Breast epithelium (tissue), 4 donors: ENCODE results near the gene ANKS3. TPM values are rescaled to one million over a fixed set of nuclear protein-coding genes. Genes with fewer than 3 reads are reported as not detected.

Experiments
- DNase-seq, 2 donors: peaks; one replicate each; pipeline ENCODE4 v3.0.0-alpha.2; 2019; ENCODE audit warnings: low spot score in 2 of 2
- H3K27ac ChIP-seq, 2 donors: fragments of 200-600 bp; sonication (generic) in 1 of 2; one replicate each; pipeline ENCODE4 v1.5.1; 2016 to 2019; ENCODE audit warnings: mild to moderate bottlenecking in 1 of 2
- H3K27me3 ChIP-seq, 2 donors: fragments of 200-600 bp; sonication (generic) in 1 of 2; one replicate each; pipeline versions ENCODE4 v1.5.1 to v1.6.0; 2017 to 2019; ENCODE audit warnings: control low read depth in 1 of 2, mild to moderate bottlenecking in 1 of 2
- H3K36me3 ChIP-seq: fragments of 200-600 bp; one replicate; pipeline ENCODE4 v1.5.1; 2019
- H3K4me1 ChIP-seq, 2 donors: fragments of 200-600 bp; sonication (generic); one replicate each; pipeline ENCODE4 v1.5.1; 2016 to 2019; ENCODE audit warnings: control low read depth in 1 of 2
- H3K4me3 ChIP-seq, 3 donors: fragments of 200-600 bp; sonication (generic); 1 replicate in 2 of 3; 2 replicates in 1 of 3; pipeline ENCODE4 v1.5.1; 2016 to 2019; ENCODE audit warnings: mild to moderate bottlenecking in 3 of 3, moderate library complexity in 2 of 3
- H3K9me3 ChIP-seq, 2 donors: fragments of 200-600 bp; sonication (generic) in 1 of 2; one replicate each; pipeline ENCODE4 v1.5.1; 2016 to 2019; ENCODE audit warnings: control low read depth in 1 of 2
- POLR2A ChIP-seq: fragments of 450-650 bp; IDR thresholded peaks from one replicate; pipeline ENCODE4 v1.6.1; 2016; ENCODE audit warnings: antibody characterized with exemption, mild to moderate bottlenecking, moderate library complexity
- POLR2AphosphoS5 ChIP-seq, 3 donors: sonication (generic); formaldehyde crosslinking; IDR thresholded peaks; one replicate each; pipeline ENCODE4 v1.6.1; 2017; ENCODE audit warnings: antibody characterized with exemption in 3 of 3
- intact Hi-C: fragments of 100-400 bp; cut with DNase I; formaldehyde crosslinking; loops from one replicate; pipeline ENCODE4 v1.15.1; 2023; ENCODE audit warnings: low total_unique reads
- total RNA-seq, 3 donors: library from RNA; depleted of rRNA; stranded (reverse); fragments of >200 nt; gene quantifications; one replicate each; pipeline ENCODE4 v1.1.0, GENCODE V29; 2016
- TF ChIP-seq, protein P1 (sequence below), 3 donors: fragments of 450-650 bp; IDR thresholded peaks; one replicate each; pipeline ENCODE4 v1.5.1; 2016 to 2017; ENCODE audit warnings: antibody characterized with exemption in 3 of 3, mild to moderate bottlenecking in 3 of 3, moderate library complexity in 3 of 3

ANKS3 gene
- total RNA-seq, 3 donors from 2014 or later, result 12.6 to 33.1 (median 23.6) TPM

DNA sequence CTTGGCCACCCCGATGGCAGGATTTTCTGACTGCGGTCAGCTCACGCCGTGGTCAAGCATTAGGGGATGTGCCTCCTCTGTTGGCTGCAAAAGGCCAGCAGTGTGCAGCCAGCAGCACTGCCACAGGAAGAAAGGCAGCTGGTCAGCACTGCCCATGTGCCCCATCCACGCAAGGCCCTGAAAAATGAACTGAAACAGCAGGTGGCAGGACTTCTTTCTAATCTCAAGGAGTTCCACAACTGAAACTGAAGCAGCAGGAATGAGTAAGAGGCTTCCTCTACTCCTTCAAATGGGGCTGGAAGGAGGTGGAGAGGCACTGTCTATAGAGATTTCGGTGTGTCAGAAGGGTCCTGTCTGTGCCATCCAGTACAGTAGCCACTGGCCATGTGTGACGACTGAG lies 29.7 kb upstream of the ANKS3 start:
- no peaks in the 10 kb centered on the region for H3K27me3 ChIP-seq
- H3K36me3 ChIP-seq, result peaks cover 11% of the 10 kb centered on the region
- intact Hi-C loops, result no loop called here
- H3K27ac ChIP-seq, result no peak overlapping the region
- no peak for DNase-seq
- H3K4me1 ChIP-seq, result peaks cover 6 to 14% of the 10 kb centered on the region in 2 donors
- no peak for TF ChIP-seq POLR2AphosphoS5 (IDR thresholded peaks at IDR 0.05)
- no peak for TF ChIP-seq POLR2A
- TF ChIP-seq, protein P1, sequence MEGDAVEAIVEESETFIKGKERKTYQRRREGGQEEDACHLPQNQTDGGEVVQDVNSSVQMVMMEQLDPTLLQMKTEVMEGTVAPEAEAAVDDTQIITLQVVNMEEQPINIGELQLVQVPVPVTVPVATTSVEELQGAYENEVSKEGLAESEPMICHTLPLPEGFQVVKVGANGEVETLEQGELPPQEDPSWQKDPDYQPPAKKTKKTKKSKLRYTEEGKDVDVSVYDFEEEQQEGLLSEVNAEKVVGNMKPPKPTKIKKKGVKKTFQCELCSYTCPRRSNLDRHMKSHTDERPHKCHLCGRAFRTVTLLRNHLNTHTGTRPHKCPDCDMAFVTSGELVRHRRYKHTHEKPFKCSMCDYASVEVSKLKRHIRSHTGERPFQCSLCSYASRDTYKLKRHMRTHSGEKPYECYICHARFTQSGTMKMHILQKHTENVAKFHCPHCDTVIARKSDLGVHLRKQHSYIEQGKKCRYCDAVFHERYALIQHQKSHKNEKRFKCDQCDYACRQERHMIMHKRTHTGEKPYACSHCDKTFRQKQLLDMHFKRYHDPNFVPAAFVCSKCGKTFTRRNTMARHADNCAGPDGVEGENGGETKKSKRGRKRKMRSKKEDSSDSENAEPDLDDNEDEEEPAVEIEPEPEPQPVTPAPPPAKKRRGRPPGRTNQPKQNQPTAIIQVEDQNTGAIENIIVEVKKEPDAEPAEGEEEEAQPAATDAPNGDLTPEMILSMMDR (IDR thresholded peaks at IDR 0.05), result no peak
- no peak overlapping the region for H3K4me3 ChIP-seq
- no peaks in the 10 kb centered on the region for H3K9me3 ChIP-seq

DNA sequence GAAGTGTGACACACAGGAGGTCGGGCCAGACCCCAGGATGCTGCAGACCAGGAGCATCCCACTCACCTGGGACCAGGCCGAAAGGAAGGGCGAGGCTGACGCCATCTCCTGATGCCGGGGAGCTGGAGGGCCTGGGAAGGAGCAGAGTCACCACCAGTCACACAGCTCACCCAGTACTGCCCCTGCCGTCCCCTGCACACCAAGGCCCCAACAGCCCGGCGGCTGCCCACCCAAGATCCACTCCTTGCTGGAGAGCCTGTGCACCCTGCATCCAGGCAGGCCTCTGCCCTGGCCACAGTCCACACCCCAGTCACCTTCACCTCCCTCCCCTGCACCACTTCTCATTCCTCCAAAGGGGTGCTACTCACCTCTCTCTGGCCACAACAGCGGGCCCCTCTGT lies 28.1 kb upstream of the ANKS3 start:
- H3K36me3 ChIP-seq, result peaks cover 11% of the 10 kb centered on the region
- no peaks in the 10 kb centered on the region for H3K27me3 ChIP-seq
- no peak for DNase-seq
- H3K27ac ChIP-seq, result no peak overlapping the region
- H3K4me3 ChIP-seq, result no peak overlapping the region
- no peaks in the 10 kb centered on the region for H3K9me3 ChIP-seq
- peaks cover 6 to 14% of the 10 kb centered on the region in 2 donors for H3K4me1 ChIP-seq
- TF ChIP-seq, protein P1 (IDR thresholded peaks at IDR 0.05), result no peak
- TF ChIP-seq POLR2A (no peak), POLR2AphosphoS5 (IDR thresholded peaks at IDR 0.05) (no peak)
- intact Hi-C loops, result no loop called here

DNA sequence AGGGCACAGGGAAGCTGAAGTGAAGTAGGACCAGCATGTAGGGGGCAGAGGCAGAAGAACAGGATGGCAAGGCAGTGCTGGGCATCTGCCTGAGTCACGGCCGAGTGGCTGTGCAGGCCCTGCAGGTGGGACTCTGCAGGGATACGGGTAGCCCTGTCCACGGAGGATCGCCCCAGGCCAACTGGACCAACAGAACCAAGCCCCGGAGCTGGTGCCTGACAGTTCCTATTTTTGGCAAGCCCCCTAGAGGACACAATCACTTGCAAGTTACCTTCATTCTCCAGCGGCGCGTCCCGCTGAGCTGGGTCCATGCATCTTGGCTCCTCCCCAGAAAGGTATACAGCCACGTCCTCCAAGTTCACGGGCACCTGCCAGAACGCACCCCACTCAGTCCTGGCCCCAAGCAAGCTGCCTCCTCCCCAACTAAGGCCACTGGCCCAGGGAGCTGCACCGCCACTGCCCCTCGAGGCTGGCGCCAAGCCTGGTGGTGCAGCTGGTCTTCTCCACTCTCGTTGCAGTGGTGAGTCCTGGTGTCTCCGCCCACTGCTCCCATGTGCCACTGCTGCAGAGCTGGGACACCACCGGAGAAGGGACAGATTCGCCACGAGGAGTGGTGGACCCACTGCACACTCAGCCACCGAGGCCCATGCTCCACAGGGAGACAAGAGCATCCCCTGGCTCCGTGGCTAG lies 26.3 kb upstream of the ANKS3 start:
- Histone ChIP-seq H3K4me3 (no peak overlapping the region), H3K9me3 (no peaks in the 10 kb centered on the region), H3K36me3 (peaks cover 11% of the 10 kb centered on the region), H3K27me3 (no peaks in the 10 kb centered on the region), H3K4me1 (peaks cover 0 to 4% of the 10 kb centered on the region in 2 donors), H3K27ac (no peak overlapping the region)
- TF ChIP-seq POLR2A (no peak), POLR2AphosphoS5 (IDR thresholded peaks at IDR 0.05) (no peak)
- TF ChIP-seq, protein P1 (IDR thresholded peaks at IDR 0.05), result no peak
- intact Hi-C loops, result no loop called here
- no peak for DNase-seq

DNA sequence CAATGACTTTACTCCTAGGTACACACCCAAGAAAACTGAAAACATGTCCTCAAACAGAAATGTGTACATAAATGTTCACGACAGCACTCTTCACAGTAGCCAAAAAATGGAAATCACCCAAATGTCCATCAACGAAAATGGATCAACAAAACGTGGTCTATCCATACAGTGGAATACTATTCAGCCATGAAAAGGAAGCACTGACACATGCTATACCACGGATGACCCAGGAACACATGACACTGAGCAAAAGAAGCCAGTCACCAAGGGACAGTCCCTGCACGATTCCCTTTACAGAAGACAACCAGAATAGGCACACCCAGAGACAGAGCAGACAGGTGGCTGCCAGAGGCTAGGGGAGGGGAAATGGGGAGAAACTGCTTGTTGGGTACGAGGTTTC lies 21.6 kb upstream of the ANKS3 start:
- peaks cover 20% of the 10 kb centered on the region for H3K36me3 ChIP-seq
- TF ChIP-seq POLR2A (no peak), POLR2AphosphoS5 (IDR thresholded peaks at IDR 0.05) (no peak)

DNA sequence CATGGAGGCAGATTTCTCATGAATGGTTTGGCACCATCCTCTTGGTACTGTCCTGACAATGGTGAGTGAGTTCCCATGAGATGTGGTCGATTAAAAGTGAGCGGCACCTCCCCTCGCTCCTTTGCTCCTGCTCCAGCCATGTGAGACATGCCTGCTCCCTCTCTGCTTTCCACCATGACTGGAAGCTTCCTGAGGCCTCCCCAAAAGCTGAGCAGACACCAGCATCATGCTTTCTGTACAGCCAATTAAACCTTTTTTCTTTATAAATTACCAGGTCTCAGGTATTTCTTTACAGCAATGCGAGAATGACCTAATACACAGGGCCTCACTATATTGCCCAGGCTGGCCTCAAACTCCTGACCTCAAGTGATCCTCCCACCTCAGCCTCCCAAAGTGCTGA lies 20.8 kb upstream of the ANKS3 start:
- no peak overlapping the region for H3K4me3 ChIP-seq

More for the DNA sequence above, 21.6 kb upstream of the ANKS3 start:
- intact Hi-C loops, result no loop called here
- no peaks in the 10 kb centered on the region for H3K4me1 ChIP-seq
- H3K4me3 ChIP-seq, result no peak overlapping the region
- no peaks in the 10 kb centered on the region for H3K9me3 ChIP-seq
- no peak for DNase-seq
- no peaks in the 10 kb centered on the region for H3K27me3 ChIP-seq
- no peak overlapping the region for H3K27ac ChIP-seq

More for the DNA sequence above, 20.8 kb upstream of the ANKS3 start:
- no peak overlapping the region for H3K27ac ChIP-seq
- no peaks in the 10 kb centered on the region for H3K27me3 ChIP-seq
- DNase-seq, result no peak
- peaks cover 12% of the 10 kb centered on the region for H3K36me3 ChIP-seq
- TF ChIP-seq, protein P1 (IDR thresholded peaks at IDR 0.05), result no peak
- TF ChIP-seq POLR2A (no peak), POLR2AphosphoS5 (IDR thresholded peaks at IDR 0.05) (no peak)
- no peaks in the 10 kb centered on the region for H3K4me1 ChIP-seq
- intact Hi-C loops, result no loop called here
- H3K9me3 ChIP-seq, result no peaks in the 10 kb centered on the region
